Heart left ventricle (tissue), 16 donors: ENCODE data around the gene S100PBP. TPM values are rescaled to one million over a fixed set of nuclear protein-coding genes. Genes with fewer than 3 reads are reported as not detected.

Source experiments
- ATAC-seq, 4 donors: fragments of 200-7000 bp; cut with Tn5 transposase; one replicate each; pipeline ENCODE4 v1.9.1; 2020 to 2022; ENCODE audit warnings: moderate library complexity in 4 of 4, mild to moderate bottlenecking in 3 of 4, moderate number of reproducible peaks in 1 of 4
- DNase-seq, 5 donors: peaks; one replicate each; pipeline ENCODE4 v3.0.0-alpha.2; 2020
- H3K27ac ChIP-seq, 12 donors: fragments of 200-600 bp; sonication (generic) in 4 of 12; one replicate each; pipeline versions ENCODE4 v1.5.0 to v1.8.0; 2016 to 2022; ENCODE audit warnings: mild to moderate bottlenecking in 2 of 12
- H3K27me3 ChIP-seq, 9 donors: fragments of 200-600 bp; sonication (generic) in 2 of 9; one replicate each; pipeline versions ENCODE4 v1.5.1 to v1.8.0; 2016 to 2022; ENCODE audit warnings: mild to moderate bottlenecking in 3 of 9
- H3K36me3 ChIP-seq, 9 donors: fragments of 200-600 bp; sonication (generic) in 2 of 9; one replicate each; pipeline versions ENCODE4 v1.5.0 to v1.8.0; 2018 to 2022; ENCODE audit warnings: mild to moderate bottlenecking in 2 of 9
- H3K4me1 ChIP-seq, 12 donors: fragments of 200-600 bp; sonication (generic) in 4 of 12; one replicate each; pipeline versions ENCODE4 v1.5.0 to v1.8.0; 2016 to 2022; ENCODE audit warnings: mild to moderate bottlenecking in 3 of 12
- H3K4me3 ChIP-seq, 12 donors: fragments of 200-600 bp; sonication (generic) in 4 of 12; one replicate each; pipeline versions ENCODE4 v1.5.0 to v1.8.0; 2017 to 2022; ENCODE audit warnings: mild to moderate bottlenecking in 9 of 12, moderate library complexity in 4 of 12
- H3K9me3 ChIP-seq, 12 donors: fragments of 200-600 bp; sonication (generic) in 4 of 12; one replicate each; pipeline versions ENCODE4 v1.5.0 to v1.8.0; 2016 to 2022; ENCODE audit warnings: mild to moderate bottlenecking in 1 of 12
- POLR2A ChIP-seq, 2 donors: fragments of 450-650 bp; IDR thresholded peaks; one replicate each; pipeline ENCODE4 v1.6.1; 2017; ENCODE audit warnings: antibody characterized with exemption in 2 of 2, mild to moderate bottlenecking in 2 of 2, moderate library complexity in 2 of 2
- WGBS, 4 donors: extraction: QIAGEN DNeasy Blood & Tissue Kit in 2 of 4; methylation state at CpG; one replicate each; pipeline versions ENCODE4 v1.1.5 to v1.1.7; 2013 to 2018; 5-methylcytosine and 5-hydroxymethylcytosine counted together
- intact Hi-C, 10 donors: fragments of 100-400 bp; cut with DNase I; formaldehyde crosslinking; loops; one replicate each; pipeline versions ENCODE4 v1.11.1 to v1.14.2; 2022
- polyA plus RNA-seq, 2 donors: library from polyadenylated mRNA; stranded (reverse); fragments of 200-250 nt; gene quantifications; one replicate each; pipeline ENCODE4 v1.2.3, GENCODE V29; 2013
- total RNA-seq, 9 donors: library from RNA; depleted of rRNA in 2 of 9; stranded (reverse); fragments of >200 nt in 2 of 9; fragmentation: NEBNext Ultra II Directional in 3 of 9; extraction: Animal tissue kit (Norgen Biotek cat#: 25700) in 3 of 9; gene quantifications; one replicate each; pipeline versions ENCODE4 v1.1.0 to v1.2.4, GENCODE V29; 2016 to 2023
- TF ChIP-seq, protein P1 (sequence below), 12 donors: fragments of 200-600 bp; sonication (generic) in 4 of 12; IDR thresholded peaks; one replicate each; pipeline versions ENCODE4 v1.5.0 to v1.8.0; 2018 to 2022; ENCODE audit warnings: antibody characterized with exemption in 12 of 12, mild to moderate bottlenecking in 5 of 12
- donor health status: ischemic (EF 13 %, LVEDD 7.1; RV severe dilation, severe dysfunction).
- donor health status: healthy with polysubstance abuse.
- donor health status: DM: no; HTN: yes; CAD: no.
- donor health status: DM: no; HTN: no; CAD: no.
- donor health status: ischemic (EF 25% LVEDD 6.9; RV normal size, moderate dysfunction).
- donor health status: ischemic (EF 25% LVEDD 5.7; RV mildly dilated, moderate dysfunction).
- donor health status: healthy.
- donor health status: DM: yes; HTN: yes; CAD: no.
- donor health status: ischemic (EF 35%, LVEDD 5.7; RV mildly dilated, moderate dysfunction).
- donor health status: nonischemic (EF 11% LVEDD 7.7; RV severe dilation, severe dysfunction).
- donor health status: DM: yes; HTN: yes; CAD: no.
- donor health status: PGD.
- donor health status: ischemic (EF 29% LVEDD 5.4; RV normal size, mild dysfunction).
- donor health status: nonischemic (EF 23%, LVEDD 6.1; RV moderate dilation, normal function).

The S100PBP gene
- total and polyA plus RNA-seq, 11 donors, result 5.8 to 21.2 (median 10.7) TPM

DNA sequence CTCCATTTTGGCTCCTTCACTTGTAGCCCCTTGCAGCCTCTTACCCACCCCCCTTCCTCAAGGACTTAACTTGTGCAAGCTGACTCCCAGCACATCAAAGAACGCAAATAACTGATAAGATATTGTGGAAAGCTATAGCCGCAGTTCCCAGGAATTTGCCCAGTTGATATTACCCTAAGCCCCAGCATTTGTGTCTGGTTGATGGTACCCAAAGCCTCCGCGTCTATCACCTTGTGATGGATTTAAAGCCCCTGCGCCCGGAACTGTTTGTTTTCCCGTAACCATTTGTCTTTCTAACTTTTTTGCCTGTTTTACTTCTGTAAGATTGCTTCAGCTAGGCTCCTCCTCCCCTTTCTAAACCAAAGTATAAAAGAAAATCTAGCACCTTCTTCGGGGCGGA lies 6.2 kb upstream of the S100PBP start:
- no peak overlapping the region for H3K27ac ChIP-seq
- peaks cover 2 to 61% (median 33%) of the 10 kb centered on the region in 9 donors for H3K36me3 ChIP-seq
- TF ChIP-seq POLR2A (IDR thresholded peaks at IDR 0.05), result no peak
- TF ChIP-seq, protein P1, sequence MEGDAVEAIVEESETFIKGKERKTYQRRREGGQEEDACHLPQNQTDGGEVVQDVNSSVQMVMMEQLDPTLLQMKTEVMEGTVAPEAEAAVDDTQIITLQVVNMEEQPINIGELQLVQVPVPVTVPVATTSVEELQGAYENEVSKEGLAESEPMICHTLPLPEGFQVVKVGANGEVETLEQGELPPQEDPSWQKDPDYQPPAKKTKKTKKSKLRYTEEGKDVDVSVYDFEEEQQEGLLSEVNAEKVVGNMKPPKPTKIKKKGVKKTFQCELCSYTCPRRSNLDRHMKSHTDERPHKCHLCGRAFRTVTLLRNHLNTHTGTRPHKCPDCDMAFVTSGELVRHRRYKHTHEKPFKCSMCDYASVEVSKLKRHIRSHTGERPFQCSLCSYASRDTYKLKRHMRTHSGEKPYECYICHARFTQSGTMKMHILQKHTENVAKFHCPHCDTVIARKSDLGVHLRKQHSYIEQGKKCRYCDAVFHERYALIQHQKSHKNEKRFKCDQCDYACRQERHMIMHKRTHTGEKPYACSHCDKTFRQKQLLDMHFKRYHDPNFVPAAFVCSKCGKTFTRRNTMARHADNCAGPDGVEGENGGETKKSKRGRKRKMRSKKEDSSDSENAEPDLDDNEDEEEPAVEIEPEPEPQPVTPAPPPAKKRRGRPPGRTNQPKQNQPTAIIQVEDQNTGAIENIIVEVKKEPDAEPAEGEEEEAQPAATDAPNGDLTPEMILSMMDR (IDR thresholded peaks at IDR 0.05), result no peak
- no peak overlapping the region for H3K4me3 ChIP-seq
- no peaks in the 10 kb centered on the region for H3K9me3 ChIP-seq
- no peak for ATAC-seq
- H3K4me1 ChIP-seq, result peaks cover 2 to 42% (median 21%) of the 10 kb centered on the region in 12 donors
- intact Hi-C loops, result loop anchor here in 1 of 10 donors (10.0 kb wide), 1 partner anchor 274 kb away; the partner anchor contains the start of gene AZIN2
- WGBS, 4 donors, result 83 to 91% (median 87%) methylated on average over 9 of the region's 9 CpGs
- DNase-seq, result no peak
- H3K27me3 ChIP-seq, result no peaks in the 10 kb centered on the region

GRCh38 chr1:32811917-32812316 lies 5.5 kb upstream of the S100PBP start:
- Histone ChIP-seq H3K36me3 (peaks cover 2 to 54% (median 30%) of the 10 kb centered on the region in 9 donors), H3K27me3 (no peaks in the 10 kb centered on the region), H3K27ac (no peak overlapping the region), H3K4me1 (peaks cover 2 to 44% (median 23%) of the 10 kb centered on the region in 12 donors), H3K9me3 (no peaks in the 10 kb centered on the region), H3K4me3 (no peak overlapping the region)
- 91 to 97% (median 96%) methylated on average over 3 of the region's 3 CpGs for WGBS, 4 donors
- DNase-seq (no peak), ATAC-seq (no peak)
- no peak for TF ChIP-seq POLR2A (IDR thresholded peaks at IDR 0.05)
- TF ChIP-seq, protein P1 (IDR thresholded peaks at IDR 0.05), result no peak
- intact Hi-C loops, result loop anchor here in 1 of 10 donors (10.0 kb wide), 1 partner anchor 273 kb away; the partner anchor contains the start of gene AZIN2

DNA sequence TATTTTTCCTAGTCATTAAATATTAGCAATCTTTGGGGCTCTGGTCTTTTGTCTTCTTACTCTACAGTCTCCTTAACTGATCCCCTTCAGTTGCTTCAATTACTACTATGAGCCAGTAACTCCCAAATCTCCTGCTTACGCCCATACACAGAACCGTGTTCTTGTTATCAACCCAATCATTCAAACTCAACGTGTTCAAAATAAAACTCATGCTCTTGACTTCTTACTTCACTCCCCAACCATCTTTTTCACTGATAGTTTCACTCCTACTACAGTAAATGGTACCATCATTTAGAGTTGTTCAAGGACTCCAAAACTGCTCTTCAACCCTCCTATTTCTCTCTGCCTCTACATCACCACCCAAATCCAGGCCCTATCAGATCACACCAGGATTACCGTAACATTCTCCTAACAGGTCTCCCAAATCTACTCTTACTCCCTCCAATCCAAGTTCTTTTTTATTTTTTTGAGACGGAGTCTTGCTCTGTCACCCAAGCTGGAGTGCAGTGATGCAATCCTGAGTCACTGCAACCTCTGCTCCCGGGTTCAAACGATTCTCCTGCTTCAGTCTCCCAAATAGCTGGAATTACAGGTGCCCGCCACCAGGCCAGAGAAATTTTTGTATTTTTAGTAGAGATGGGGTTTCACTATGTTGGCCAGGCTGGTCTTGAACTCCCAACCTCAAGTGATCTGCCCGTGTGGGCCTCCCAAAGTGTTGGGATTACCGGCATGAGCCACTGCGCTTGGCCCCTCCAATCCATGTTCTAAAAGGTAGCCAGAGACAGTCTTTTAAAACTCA lies 3.3 kb upstream of the S100PBP start:
- no peak for DNase-seq
- Histone ChIP-seq H3K4me1 (peaks cover 4 to 51% (median 29%) of the 10 kb centered on the region in 12 donors), H3K9me3 (no peaks in the 10 kb centered on the region), H3K36me3 (peaks cover 0 to 33% (median 18%) of the 10 kb centered on the region in 9 donors), H3K4me3 (no peak overlapping the region), H3K27me3 (no peaks in the 10 kb centered on the region), H3K27ac (no peak overlapping the region)
- intact Hi-C loops, result loop anchor here in 1 of 10 donors (10.0 kb wide), 1 partner anchor 271 kb away; the partner anchor contains the start of gene AZIN2
- TF ChIP-seq POLR2A (IDR thresholded peaks at IDR 0.05), result no peak
- TF ChIP-seq, protein P1 (IDR thresholded peaks at IDR 0.05), result no peak
- ATAC-seq, result no peak
- WGBS, 4 donors, result 83 to 88% (median 84%) methylated on average over 11 of the region's 11 CpGs

GRCh38 chr1:32816676-32817158 lies 736 bp upstream of the S100PBP start:
- TF ChIP-seq, protein P1 (IDR thresholded peaks at IDR 0.05), result no peak
- no peak for TF ChIP-seq POLR2A (IDR thresholded peaks at IDR 0.05)
- ATAC-seq, result peak in 1 of 4 donors; percentile 5

More at GRCh38 chr1:32816676-32817158, 736 bp upstream of the S100PBP start:
- 0 to 1% (median 0%) methylated on average over 14 to 15 of the region's 15 CpGs for WGBS, 4 donors
- H3K36me3 ChIP-seq, result peaks cover 0 to 14% (median 0%) of the 10 kb centered on the region in 9 donors
- DNase-seq, result peak in 1 of 5 donors; percentile 41
- peak overlapping the region; percentile 76 to 99 (median 88) for H3K4me3 ChIP-seq
- H3K27me3 ChIP-seq, result no peaks in the 10 kb centered on the region
- H3K27ac ChIP-seq, result peak overlapping the region; percentile 20 to 99 (median 98)
- peaks cover 5 to 61% (median 31%) of the 10 kb centered on the region in 12 donors for H3K4me1 ChIP-seq
- intact Hi-C loops, result loop anchor here in 5 of 10 donors (5.0 to 10.0 kb wide), 2 partner anchors 56 to 268 kb away; partner anchors contain the start of genes FNDC5 (in 5 of the 5) and AZIN2 (in 1 of the 5)
- no peaks in the 10 kb centered on the region for H3K9me3 ChIP-seq
